ENCODE results near the gene NDST1. TPM values are rescaled to one million over a fixed set of nuclear protein-coding genes. Genes with fewer than 3 reads are reported as not detected.

NDST1 gene
- total and polyA plus RNA-seq, 2 of the 8 experiments (the other 6 are each of a cell fraction or from before 2014, with no cell fraction given) = 27.0 to 72.0 TPM

- Histone ChIP-seq H3K27ac (ENCODE audit: low read depth, low read length) (no peak overlapping the region), H2AFZ (ENCODE audit: low read length) (no peak overlapping the region), H3K9ac (replicated peaks in 1 of 4; ENCODE audit: extremely low read depth in 1 of 4, low read depth in 3 of 4, low read length in 3 of 4) (no peak overlapping the region), H2BK12ac (ENCODE audit: low read depth, low read length) (no peak overlapping the region), H2BK15ac (ENCODE audit: low read length) (0 out of 2 replicates have a peak overlapping the region, but pooled peaks have one; percentile 8), H3K23ac (ENCODE audit: insufficient read length) (no peak overlapping the region), H3K36me3 (ENCODE audit: control insufficient read depth in 2 of 4, insufficient read depth in 4 of 4, low read length in 3 of 4) (no peaks in the 10 kb centered on the region), H4K20me1 (replicated peaks in 1 of 2; ENCODE audit: control insufficient read depth in 1 of 2, insufficient read depth in 2 of 2, low read length in 2 of 2) (no peaks in the 10 kb centered on the region), H3K23me2 (ENCODE audit: low read depth, low read length) (peaks cover 4% of the 10 kb centered on the region; the same call in 1 of the 2 replicates), H3K4me1 (replicated peaks in 1 of 4; ENCODE audit: control insufficient read depth in 3 of 4, insufficient read depth in 4 of 4, low read length in 3 of 4) (peaks cover 0 to 7% (median 5%) of the 10 kb centered on the region in 4 experiments; a peak in 6 of 7 replicates), H3K56ac (replicated peaks; ENCODE audit: insufficient read length, low read depth, low read length) (no peak overlapping the region), H3K4me2 (ENCODE audit: insufficient read depth in 1 of 2, low read depth in 2 of 2, low read length in 2 of 2) (no peak overlapping the region), H2BK5ac (ENCODE audit: low read depth, low read length) (no peak overlapping the region), H2BK120ac (replicated peaks; ENCODE audit: low read depth, low read length) (no peak overlapping the region), H3K4ac (replicated peaks; ENCODE audit: insufficient read length, low read depth, low read length) (no peak overlapping the region), H3K18ac (ENCODE audit: extremely low read depth, low read length) (no peak overlapping the region), H4K8ac (ENCODE audit: extremely low read depth, insufficient read depth, low read length) (no peak overlapping the region), H4K5ac (ENCODE audit: insufficient read length, low read depth, low read length) (no peak overlapping the region), H3K9me3 (ENCODE audit: insufficient read depth in 2 of 2, low read depth in 1 of 2, low read length in 1 of 2) (no peaks in the 10 kb centered on the region), H2AK5ac (ENCODE audit: low read depth, low read length) (no peak overlapping the region), H3K4me3 (ENCODE audit: extremely low read depth in 1 of 4, insufficient read depth in 2 of 4, low read depth in 3 of 4, low read length in 4 of 4) (no peak overlapping the region), H4K91ac (replicated peaks; ENCODE audit: insufficient read length, low read length) (no peak overlapping the region), H3K14ac (ENCODE audit: insufficient read length) (no peak overlapping the region), H3K79me2 (ENCODE audit: control insufficient read depth in 1 of 2, insufficient read depth in 2 of 2, low read length in 2 of 2) (no peaks in the 10 kb centered on the region), H2BK20ac (ENCODE audit: low read length) (no peak overlapping the region), H3K27me3 (replicated peaks in 1 of 4; ENCODE audit: control insufficient read depth in 3 of 4, extremely low read depth in 1 of 4, insufficient read depth in 3 of 4, low read length in 3 of 4) (no peaks in the 10 kb centered on the region), H3K79me1 (ENCODE audit: low read depth, low read length) (no peaks in the 10 kb centered on the region)
- ChIA-PET POLR2A (ENCODE audit: partially characterized antibody) (interaction anchor here (1.2 to 2.0 kb wide), 4 partner anchors 8 to 142 kb away, joined by 3 to 6 read pairs (median 5); no protein-coding TSS in a partner anchor), CTCF (ENCODE audit: partially characterized antibody) (interaction anchor here (0.7 to 5.1 kb wide), 9 partner anchors 8 to 101 kb away, joined by 3 to 34 read pairs (median 3); no protein-coding TSS in a partner anchor)
- DNase-seq (ENCODE audit: low read depth in 1 of 2, low spot score in 2 of 2) = no peak
- 87% methylated on average over 6 of the region's 6 CpGs; no CpG with 5 or more reads in 1 of the 2 experiments for WGBS, 2 experiments (ENCODE audit: extremely low coverage in 1 of 2, insufficient coverage in 1 of 2, insufficient read length in 1 of 2, insufficient replicate concordance in 2 of 2, low coverage in 1 of 2, low lambda C conversion rate in 2 of 2, missing lambda C conversion rate in 1 of 2)
- no peak for FAIRE-seq
- TF ChIP-seq ZNF274 (IDR thresholded peaks at IDR 0.05; ENCODE audit: borderline replicate concordance, extremely low read depth, low read length) = no peak
- no peak for TF ChIP-seq MAX (IDR thresholded peaks at IDR 0.05)
- TF ChIP-seq TBP (IDR thresholded peaks at IDR 0.05; ENCODE audit: low read depth, low read length) = no peak
These were observed 80.1 kb downstream of the NDST1 start for GRCh38 chr5:150587856-150588595.
